ENCODE measurements around the gene NOL7. TPM values are rescaled to one million over a fixed set of nuclear protein-coding genes. Genes with fewer than 3 reads are reported as not detected.

NOL7 gene
- total RNA-seq, 1 experiment from 2014 or later, result 73.7 TPM

- 0 out of 2 replicates have a peak, but pooled peaks cover 3% of the 10 kb centered on the region for H4K20me1 ChIP-seq (ENCODE audit: insufficient read depth)
- no peaks in the 10 kb centered on the region for H3K27me3 ChIP-seq (ENCODE audit: insufficient read depth, low read length)
- no peaks in the 10 kb centered on the region for H3K4me1 ChIP-seq (ENCODE audit: control insufficient read depth in 1 of 2, insufficient read depth in 2 of 2, low read length in 2 of 2)
- H3K36me3 ChIP-seq (ENCODE audit: control insufficient read depth in 1 of 2, insufficient read depth in 2 of 2, low read length in 2 of 2), result no peaks in the 10 kb centered on the region
- no peaks in the 10 kb centered on the region for H3K9me3 ChIP-seq (ENCODE audit: control insufficient read depth in 1 of 2, insufficient read depth in 1 of 2, low read depth in 1 of 2, low read length in 2 of 2)
- no TSS peak for BruUV-seq (replicated peaks)
- ChIA-PET CTCF (no interaction called here), POLR2A (no interaction called here), RAD21 (ENCODE audit: low non-redundant PET in 1 of 2, low total read pairs in 2 of 2, uncharacterized antibody in 2 of 2, unreplicated experiment in 2 of 2) (no interaction called here)
- H3K4me3 ChIP-seq (replicated peaks in 1 of 2; ENCODE audit: low read depth in 1 of 2, low read length in 2 of 2), result no peak overlapping the region
- H2AFZ ChIP-seq (ENCODE audit: low read depth, low read length, poor library complexity, severe bottlenecking), result no peak overlapping the region
- H3K27ac ChIP-seq (ENCODE audit: low read depth, low read length), result no peak overlapping the region
- H3K9me2 ChIP-seq (ENCODE audit: insufficient read depth), result no peaks in the 10 kb centered on the region
- DNase-seq (ENCODE audit: low read depth, low spot score) (no peak), ATAC-seq (no peak)
- intact Hi-C loops (cut with micrococcal nuclease), result no loop called here
- TF ChIP-seq EZH2 (IDR thresholded peaks at IDR 0.05) (no peak), REST (IDR thresholded peaks at IDR 0.05; ENCODE audit: low read depth) (no peak), EGR1 (IDR thresholded peaks at IDR 0.05; ENCODE audit: low read depth) (no peak), EZH2phosphoT487 (IDR thresholded peaks at IDR 0.05; ENCODE audit: borderline replicate concordance) (no peak), MAX (IDR thresholded peaks at IDR 0.05) (no peak), JUND (IDR thresholded peaks at IDR 0.05) (no peak), SIN3A (IDR thresholded peaks at IDR 0.05; ENCODE audit: low read depth) (no peak), RAD21 (IDR thresholded peaks at IDR 0.05; ENCODE audit: low read depth) (no peak)
- H3K4me2 ChIP-seq (ENCODE audit: low read length), result no peak overlapping the region
- H3K79me2 ChIP-seq (ENCODE audit: insufficient read depth, low read length), result peaks cover 26% of the 10 kb centered on the region
- no peak overlapping the region for H3K9ac ChIP-seq (ENCODE audit: low read length)
Observed at GRCh38 chr6:13654496-13654895, 39.4 kb downstream of the NOL7 start.
